ENCODE measurements around the gene ZBTB46. TPM values are rescaled to one million over a fixed set of nuclear protein-coding genes. Genes with fewer than 3 reads are reported as not detected.

Gene ZBTB46
- total and polyA plus RNA-seq, 10 of the 15 experiments (the other 5 are each of a cell fraction or from before 2014, with no cell fraction given), result 0.15 to 0.92 (median 0.34) TPM

DNA sequence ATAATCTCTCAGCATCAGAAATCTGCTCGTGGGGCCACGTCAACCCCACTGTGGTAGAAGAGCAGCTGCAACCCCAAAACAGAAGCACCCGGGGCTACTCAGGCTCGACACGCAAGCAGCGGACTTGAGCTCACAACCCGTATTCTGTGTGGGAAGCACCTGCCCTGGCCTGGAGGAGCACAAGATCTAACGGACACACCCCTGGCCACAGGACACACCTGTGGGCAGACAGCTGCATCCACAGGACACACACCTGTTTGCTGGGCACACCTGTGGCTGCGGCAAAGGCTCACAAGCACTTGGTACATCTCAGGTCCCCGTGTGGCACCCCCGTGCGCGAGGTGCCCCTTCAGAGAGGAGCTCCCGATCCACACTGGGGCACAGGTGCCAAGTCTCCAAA, 36.5 kb downstream of the ZBTB46 start:
- TF ChIP-seq SP1 (IDR thresholded peaks at IDR 0.05; ENCODE audit: low read depth, low read length) (no peak), RB1 (IDR thresholded peaks at IDR 0.05; ENCODE audit: borderline replicate concordance) (no peak), FOS (IDR thresholded peaks at IDR 0.05; ENCODE audit: borderline replicate concordance, extremely low read depth, insufficient read length) (no peak), RUNX3 (IDR thresholded peaks at IDR 0.05; ENCODE audit: low read length) (no peak), RCOR1 (conservative IDR thresholded peaks at IDR 0.05; ENCODE audit: low read depth, low read length) (no peak), ZNF274 (IDR thresholded peaks at IDR 0.05; ENCODE audit: insufficient read depth, insufficient read length) (no peak)
- TF ChIP-seq, protein P1, sequence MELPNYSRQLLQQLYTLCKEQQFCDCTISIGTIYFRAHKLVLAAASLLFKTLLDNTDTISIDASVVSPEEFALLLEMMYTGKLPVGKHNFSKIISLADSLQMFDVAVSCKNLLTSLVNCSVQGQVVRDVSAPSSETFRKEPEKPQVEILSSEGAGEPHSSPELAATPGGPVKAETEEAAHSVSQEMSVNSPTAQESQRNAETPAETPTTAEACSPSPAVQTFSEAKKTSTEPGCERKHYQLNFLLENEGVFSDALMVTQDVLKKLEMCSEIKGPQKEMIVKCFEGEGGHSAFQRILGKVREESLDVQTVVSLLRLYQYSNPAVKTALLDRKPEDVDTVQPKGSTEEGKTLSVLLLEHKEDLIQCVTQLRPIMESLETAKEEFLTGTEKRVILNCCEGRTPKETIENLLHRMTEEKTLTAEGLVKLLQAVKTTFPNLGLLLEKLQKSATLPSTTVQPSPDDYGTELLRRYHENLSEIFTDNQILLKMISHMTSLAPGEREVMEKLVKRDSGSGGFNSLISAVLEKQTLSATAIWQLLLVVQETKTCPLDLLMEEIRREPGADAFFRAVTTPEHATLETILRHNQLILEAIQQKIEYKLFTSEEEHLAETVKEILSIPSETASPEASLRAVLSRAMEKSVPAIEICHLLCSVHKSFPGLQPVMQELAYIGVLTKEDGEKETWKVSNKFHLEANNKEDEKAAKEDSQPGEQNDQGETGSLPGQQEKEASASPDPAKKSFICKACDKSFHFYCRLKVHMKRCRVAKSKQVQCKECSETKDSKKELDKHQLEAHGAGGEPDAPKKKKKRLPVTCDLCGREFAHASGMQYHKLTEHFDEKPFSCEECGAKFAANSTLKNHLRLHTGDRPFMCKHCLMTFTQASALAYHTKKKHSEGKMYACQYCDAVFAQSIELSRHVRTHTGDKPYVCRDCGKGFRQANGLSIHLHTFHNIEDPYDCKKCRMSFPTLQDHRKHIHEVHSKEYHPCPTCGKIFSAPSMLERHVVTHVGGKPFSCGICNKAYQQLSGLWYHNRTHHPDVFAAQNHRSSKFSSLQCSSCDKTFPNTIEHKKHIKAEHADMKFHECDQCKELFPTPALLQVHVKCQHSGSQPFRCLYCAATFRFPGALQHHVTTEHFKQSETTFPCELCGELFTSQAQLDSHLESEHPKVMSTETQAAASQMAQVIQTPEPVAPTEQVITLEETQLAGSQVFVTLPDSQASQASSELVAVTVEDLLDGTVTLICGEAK (IDR thresholded peaks at IDR 0.05; ENCODE audit: borderline replicate concordance), result no peak
- Histone ChIP-seq H2AFZ (ENCODE audit: control insufficient read depth, low read depth, low read length) (no peak overlapping the region), H3K27me3 (replicated peaks in 1 of 2; ENCODE audit: control insufficient read depth in 2 of 2, insufficient read depth in 2 of 2, low read length in 1 of 2) (no peaks in the 10 kb centered on the region), H4K20me1 (ENCODE audit: control insufficient read depth, insufficient read depth) (no peaks in the 10 kb centered on the region), H3K9ac (ENCODE audit: control insufficient read depth, insufficient read depth, low read length) (no peak overlapping the region), H3K4me3 (no peak overlapping the region), H3K4me2 (ENCODE audit: control insufficient read depth, insufficient read depth) (no peak overlapping the region), H3K36me3 (ENCODE audit: control insufficient read depth in 2 of 2, insufficient read depth in 2 of 2, low read length in 1 of 2) (no peaks in the 10 kb centered on the region), H3K9me3 (replicated peaks; ENCODE audit: control insufficient read depth, insufficient read depth, low read length) (no peaks in the 10 kb centered on the region), H3K27ac (ENCODE audit: control insufficient read depth, insufficient read depth) (no peak overlapping the region), H3K79me2 (ENCODE audit: control insufficient read depth, insufficient read depth, low read length) (no peaks in the 10 kb centered on the region), H3K4me1 (ENCODE audit: control insufficient read depth, insufficient read depth, low read length) (no peaks in the 10 kb centered on the region)
- ChIA-PET POLR2A (interaction anchor here (0.5 kb wide), 1 partner anchor 13 kb away, joined by 3 read pairs; no protein-coding TSS in a partner anchor), RAD21 (ENCODE audit: unreplicated experiment) (interaction anchor here (1.0 kb wide), 1 partner anchor 70 kb away, joined by 4 read pairs; the partner anchor contains the start of gene TPD52L2), SMC1A (ENCODE audit: uncharacterized antibody, unreplicated experiment) (interaction anchor here (0.6 to 2.1 kb wide), 3 partner anchors 8 to 70 kb away, joined by 3 to 6 read pairs (median 6); partner anchors contain the start of gene TPD52L2), CTCF (interaction anchor here (0.8 to 1.4 kb wide), 6 partner anchors 8 to 88 kb away, joined by 3 to 8 read pairs (median 4); no protein-coding TSS in a partner anchor)
- FAIRE-seq, result no peak
- intact Hi-C loops (cut with micrococcal nuclease; ENCODE audit: unreplicated experiment) (loop anchor here (5.0 kb wide), 1 partner anchor 257 kb away; the partner anchor contains the start of gene PTK6), in situ Hi-C loops (cut with MboI) (no loop called here)
- no peak for DNase-seq (ENCODE audit: low read depth, low spot score)
- BruUV-seq (replicated peaks), result no TSS peak
- ATAC-seq, result no peak
- 11% methylated on average over 14 of the region's 14 CpGs for WGBS (ENCODE audit: insufficient coverage, insufficient replicate concordance, low lambda C conversion rate, missing lambda C conversion rate)

Data from GM12878 (cell line).